HAP-1 (cell line): Measurements from ENCODE around the gene C20orf204.

Experiments
- DNase-seq, 2 experiments: peaks; one replicate each; pipeline ENCODE4 v3.0.0-alpha.2; 2016 to 2020; ENCODE audit warnings: low spot score in 2 of 2
- H3K27me3 ChIP-seq: fragments of 250-450 bp; sonication (Bioruptor Pico); 2 replicates; pipeline ENCODE4 v1.5.1; 2020; ENCODE audit warnings: low read depth, mild to moderate bottlenecking, moderate library complexity
- H3K36me3 ChIP-seq: fragments of 250-450 bp; sonication (Bioruptor Pico); replicated peaks from 2 replicates; pipeline ENCODE4 v1.5.1; 2020; ENCODE audit warnings: mild to moderate bottlenecking
- H3K4me1 ChIP-seq: fragments of 250-450 bp; sonication (Bioruptor Pico); 2 replicates; pipeline ENCODE4 v1.5.1; 2020; ENCODE audit warnings: mild to moderate bottlenecking
- H3K4me3 ChIP-seq: fragments of 250-450 bp; sonication (Bioruptor Pico); 2 replicates; pipeline ENCODE4 v1.5.1; 2020; ENCODE audit warnings: mild to moderate bottlenecking, moderate library complexity
- H3K9me3 ChIP-seq: fragments of 250-450 bp; sonication (Bioruptor Pico); 2 replicates; pipeline ENCODE4 v1.5.1; 2020; ENCODE audit warnings: mild to moderate bottlenecking, moderate library complexity
- in situ Hi-C: fragments of 300-500 bp; cut with MboI; formaldehyde crosslinking; loops from 3 replicates; pipeline ENCODE4 v1.14.3; 2020; ENCODE audit warnings: low sequenced_read_pairs, inconsistent platforms, mixed read lengths

C20orf204 gene

DNA sequence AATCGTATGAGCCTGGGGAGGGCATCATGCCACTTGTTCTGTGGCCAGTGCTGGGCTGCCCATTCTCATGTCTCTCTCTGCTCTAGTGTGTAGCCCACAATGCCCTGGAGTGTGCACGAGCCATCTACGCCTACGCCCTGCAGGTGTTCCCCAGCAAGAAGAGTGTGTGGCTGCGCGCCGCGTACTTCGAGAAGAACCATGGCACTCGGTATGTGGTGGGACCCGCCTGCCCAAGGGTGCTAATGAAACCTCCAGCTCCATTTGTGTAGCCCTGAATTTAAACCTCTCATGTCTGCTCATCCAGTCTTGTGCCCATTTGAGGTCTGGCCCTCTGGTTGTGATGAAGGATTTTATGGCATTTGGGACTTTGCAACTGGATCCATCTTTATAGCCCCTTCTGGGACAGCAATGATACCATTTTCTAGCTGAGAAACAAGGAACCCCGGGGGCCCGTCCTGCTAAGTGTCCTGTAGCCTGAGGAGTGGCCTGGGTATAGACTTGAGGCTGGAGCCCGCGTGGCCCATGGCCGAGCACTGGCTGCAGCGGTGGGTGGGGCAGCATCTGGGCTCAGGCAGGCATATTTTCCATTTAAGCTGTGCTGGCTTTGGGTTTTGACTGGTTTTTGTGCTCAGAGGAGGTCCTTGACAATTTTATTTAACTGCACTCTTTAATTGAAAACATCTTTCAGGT is 13.2 kb upstream of the C20orf204 start:
- Histone ChIP-seq H3K4me1 (no peaks in the 10 kb centered on the region), H3K36me3 (peaks cover 82% of the 10 kb centered on the region), H3K9me3 (no peaks in the 10 kb centered on the region), H3K27me3 (no peaks in the 10 kb centered on the region), H3K4me3 (no peak overlapping the region)
- in situ Hi-C loops: no loop called here
- no peak for DNase-seq

GRCh38 chr20:64023361-64024140 is 12.4 kb upstream of the C20orf204 start:
- no peaks in the 10 kb centered on the region for H3K9me3 ChIP-seq
- H3K4me1 ChIP-seq: no peaks in the 10 kb centered on the region
- H3K27me3 ChIP-seq: no peaks in the 10 kb centered on the region
- in situ Hi-C loops: no loop called here
- H3K4me3 ChIP-seq: no peak overlapping the region
- DNase-seq: no peak
- peaks cover 83% of the 10 kb centered on the region for H3K36me3 ChIP-seq

DNA sequence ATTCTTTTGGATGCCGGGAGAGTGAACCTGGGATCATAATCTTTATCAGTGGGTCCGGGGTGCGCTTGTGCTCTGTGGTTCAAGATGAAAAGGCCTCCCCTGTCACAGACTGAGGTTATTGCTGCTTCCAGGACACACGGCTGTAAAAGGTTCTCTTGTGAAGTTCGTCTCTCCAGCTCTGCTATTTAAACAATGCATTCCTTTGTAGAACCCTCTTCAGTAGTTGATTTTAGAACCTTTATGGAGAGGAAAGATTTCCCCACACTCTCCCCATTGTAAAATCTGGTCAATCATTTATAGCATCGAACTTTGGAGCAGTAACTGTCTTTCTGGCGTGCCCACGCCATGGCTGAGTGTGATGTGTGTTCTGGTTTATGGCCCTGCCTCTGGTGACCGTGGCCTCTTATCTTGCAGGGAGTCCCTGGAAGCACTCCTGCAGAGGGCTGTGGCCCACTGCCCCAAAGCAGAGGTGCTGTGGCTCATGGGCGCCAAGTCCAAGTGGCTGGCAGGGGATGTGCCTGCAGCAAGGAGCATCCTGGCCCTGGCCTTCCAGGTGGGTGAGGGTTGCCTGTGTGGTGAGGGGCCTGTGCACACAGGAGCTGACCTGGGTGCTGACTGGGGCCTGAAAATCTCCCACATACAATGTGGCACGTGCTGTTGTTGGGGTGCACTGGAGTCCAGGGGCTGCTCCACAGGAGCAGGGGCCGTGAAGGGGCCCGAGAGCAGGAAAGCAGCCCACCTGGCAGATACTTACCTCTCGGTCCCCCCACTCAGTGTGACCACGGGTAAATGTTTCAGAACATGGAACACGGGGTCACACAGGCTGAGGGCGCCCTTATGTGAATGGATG is 11.6 kb upstream of the C20orf204 start:
- Histone ChIP-seq H3K4me1 (no peaks in the 10 kb centered on the region), H3K27me3 (no peaks in the 10 kb centered on the region), H3K9me3 (no peaks in the 10 kb centered on the region), H3K4me3 (no peak overlapping the region), H3K36me3 (peaks cover 84% of the 10 kb centered on the region)
- DNase-seq: no peak
- in situ Hi-C loops: no loop called here

DNA sequence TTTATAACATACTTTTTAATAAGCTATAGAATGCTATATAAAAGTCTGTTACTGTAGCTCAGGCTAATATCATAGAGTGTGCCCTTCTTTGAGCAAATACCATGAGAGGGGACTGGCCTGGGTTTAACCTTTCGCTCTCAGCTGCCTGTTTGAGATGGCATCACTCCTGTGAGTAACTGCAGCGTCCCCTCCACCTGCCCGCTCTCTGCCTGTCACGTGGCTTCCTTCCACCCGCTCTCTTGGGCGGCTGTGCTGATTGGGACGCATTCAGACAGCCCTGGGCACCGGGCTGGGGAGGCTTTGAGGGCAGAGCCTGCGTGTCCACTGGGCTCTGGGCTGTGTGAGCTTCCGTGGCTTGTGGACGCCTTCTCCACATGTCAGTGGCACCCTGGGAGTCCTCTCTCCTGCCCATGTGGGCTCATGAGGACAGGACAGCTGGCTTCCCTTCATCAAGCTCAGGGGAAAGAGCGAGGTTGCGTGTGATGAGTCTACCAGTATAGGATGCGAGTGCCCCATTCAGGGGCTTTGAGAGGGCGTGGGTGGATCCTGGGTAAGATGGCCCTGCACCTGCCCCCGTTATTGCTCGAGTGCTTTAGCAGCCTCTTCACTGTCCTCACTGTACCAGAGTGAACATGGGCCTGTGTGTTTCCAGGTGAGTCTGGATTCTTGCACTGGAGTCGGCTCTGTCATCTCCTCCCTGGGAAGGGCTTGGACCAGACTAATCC is 10.7 kb upstream of the C20orf204 start:
- no peaks in the 10 kb centered on the region for H3K27me3 ChIP-seq
- H3K9me3 ChIP-seq: no peaks in the 10 kb centered on the region
- H3K4me1 ChIP-seq: no peaks in the 10 kb centered on the region
- DNase-seq: no peak
- in situ Hi-C loops: no loop called here
- H3K36me3 ChIP-seq: peaks cover 83% of the 10 kb centered on the region
- H3K4me3 ChIP-seq: no peak overlapping the region

GRCh38 chr20:64025826-64026412 is 10.1 kb upstream of the C20orf204 start:
- Histone ChIP-seq H3K4me1 (no peaks in the 10 kb centered on the region), H3K27me3 (no peaks in the 10 kb centered on the region), H3K4me3 (no peak overlapping the region), H3K9me3 (no peaks in the 10 kb centered on the region), H3K36me3 (peaks cover 85% of the 10 kb centered on the region)
- DNase-seq: no peak
- in situ Hi-C loops: no loop called here

DNA sequence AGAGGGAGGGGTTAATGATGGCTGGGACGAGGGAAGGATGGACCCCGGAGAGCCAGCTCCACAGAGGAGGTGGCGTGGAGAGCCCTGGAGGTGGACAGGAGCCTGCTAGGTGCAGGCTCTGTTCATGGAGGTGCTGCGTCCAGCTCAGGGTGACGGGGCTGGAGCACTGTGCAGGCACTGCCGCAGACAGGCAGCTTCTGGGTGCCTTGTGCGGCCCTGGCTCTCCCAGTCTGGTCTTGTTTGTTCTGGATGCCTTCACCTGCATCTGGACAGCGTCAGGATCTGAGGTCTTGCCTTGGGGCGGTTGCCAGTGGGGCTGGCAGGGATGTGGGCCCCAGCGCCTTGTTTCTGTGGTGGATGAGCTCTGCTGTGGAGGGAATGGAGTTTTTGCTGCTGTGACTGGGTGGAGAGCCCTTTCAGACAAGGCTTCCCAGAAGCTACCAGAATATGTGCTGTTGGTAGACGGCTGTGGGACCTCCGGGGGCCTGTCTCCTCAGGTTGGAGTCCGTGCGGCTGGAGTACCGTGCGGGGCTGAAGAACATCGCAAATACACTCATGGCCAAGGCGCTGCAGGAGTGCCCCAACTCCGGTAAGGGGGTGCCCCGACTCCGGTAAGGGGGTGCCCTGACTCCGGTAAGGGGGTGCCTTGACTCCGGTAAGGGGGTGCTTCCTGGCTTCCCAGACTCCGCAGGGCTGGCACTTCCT is 7.8 kb upstream of the C20orf204 start:
- no peak for DNase-seq
- Histone ChIP-seq H3K4me1 (no peaks in the 10 kb centered on the region), H3K9me3 (no peaks in the 10 kb centered on the region), H3K27me3 (no peaks in the 10 kb centered on the region), H3K4me3 (no peak overlapping the region), H3K36me3 (peaks cover 74% of the 10 kb centered on the region)
- in situ Hi-C loops: no loop called here

DNA sequence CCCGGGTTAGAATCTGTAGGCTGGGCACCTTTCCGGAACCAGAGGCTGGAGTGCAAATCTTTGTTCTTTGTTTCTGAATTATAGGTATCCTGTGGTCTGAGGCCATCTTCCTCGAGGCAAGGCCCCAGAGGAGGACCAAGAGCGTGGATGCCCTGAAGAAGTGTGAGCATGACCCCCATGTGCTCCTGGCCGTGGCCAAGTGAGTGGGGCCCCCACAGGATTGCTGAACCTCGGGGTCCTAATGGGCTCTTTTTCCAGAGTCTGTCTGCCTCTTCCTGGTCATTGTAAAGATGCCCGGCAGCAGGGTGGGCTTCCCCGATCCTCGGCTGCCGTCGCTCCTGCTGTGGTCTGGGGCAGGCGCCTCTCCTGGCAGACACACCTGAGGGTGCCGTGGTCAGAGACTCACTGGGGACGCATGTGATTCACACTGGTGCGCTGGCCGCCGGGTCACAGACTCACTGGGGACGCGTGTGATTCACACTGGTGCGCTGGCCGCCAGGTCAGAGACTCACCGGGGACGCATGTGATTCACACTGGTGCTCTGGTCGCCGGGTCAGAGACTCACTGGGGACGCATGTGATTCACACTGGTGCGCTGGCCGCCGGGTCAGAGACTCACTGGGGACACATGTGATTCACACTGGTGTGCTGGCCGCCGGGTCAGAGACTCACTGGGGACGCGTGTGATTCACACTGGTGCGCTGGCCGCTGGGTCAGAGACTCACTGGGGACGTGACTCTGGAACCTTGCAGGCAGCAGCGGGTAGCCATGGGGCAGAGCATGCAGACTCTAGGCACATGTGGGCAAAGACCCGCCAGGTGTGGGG is 6.5 kb upstream of the C20orf204 start:
- no peak for DNase-seq
- Histone ChIP-seq H3K4me3 (no peak overlapping the region), H3K27me3 (no peaks in the 10 kb centered on the region), H3K4me1 (no peaks in the 10 kb centered on the region), H3K9me3 (no peaks in the 10 kb centered on the region), H3K36me3 (peaks cover 66% of the 10 kb centered on the region)
- in situ Hi-C loops: no loop called here

DNA sequence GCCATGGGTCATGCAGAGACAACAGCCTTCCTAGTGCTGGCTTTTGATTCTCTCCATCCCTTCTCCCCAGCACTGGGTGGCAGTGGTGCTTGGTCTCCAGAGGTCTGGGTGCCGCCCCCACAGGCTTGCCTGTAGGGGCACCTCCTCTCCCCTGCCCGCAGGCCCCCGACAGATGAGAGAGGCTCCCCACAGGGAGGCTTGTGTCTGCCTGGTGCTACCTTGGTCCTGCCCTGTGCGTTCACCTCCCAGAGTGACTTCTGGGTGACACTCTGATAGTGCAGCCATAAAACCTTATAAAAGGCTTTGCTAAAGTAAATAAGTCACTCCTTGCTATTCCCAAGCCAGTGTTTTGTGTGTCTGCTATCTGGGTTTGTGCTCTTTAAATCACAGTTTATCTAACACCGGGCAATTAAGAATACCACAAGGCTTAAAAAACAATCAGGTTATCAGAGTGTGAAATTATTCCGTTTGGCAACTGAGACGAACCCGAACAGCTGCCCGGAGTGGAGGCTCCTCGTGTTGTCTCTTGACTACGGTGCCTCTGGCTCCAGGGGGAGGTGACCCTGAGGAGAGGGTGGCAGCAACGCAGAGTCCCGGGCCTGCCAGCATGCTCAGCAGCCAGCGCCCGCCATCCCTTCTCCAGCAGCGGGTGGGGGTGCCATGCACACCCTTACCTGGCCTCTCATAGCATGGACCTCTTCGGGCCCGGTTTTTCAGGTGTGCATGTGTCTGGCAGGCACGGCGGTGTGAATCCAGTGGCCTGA is 5.4 kb upstream of the C20orf204 start:
- Histone ChIP-seq H3K4me1 (no peaks in the 10 kb centered on the region), H3K36me3 (peaks cover 55% of the 10 kb centered on the region), H3K4me3 (no peak overlapping the region), H3K27me3 (no peaks in the 10 kb centered on the region), H3K9me3 (no peaks in the 10 kb centered on the region)
- no peak for DNase-seq
- in situ Hi-C loops: no loop called here

- Histone ChIP-seq H3K9me3 (no peaks in the 10 kb centered on the region), H3K4me1 (no peaks in the 10 kb centered on the region), H3K4me3 (no peak overlapping the region), H3K36me3 (peaks cover 42% of the 10 kb centered on the region), H3K27me3 (no peaks in the 10 kb centered on the region)
- no peak for DNase-seq
- in situ Hi-C loops: no loop called here
Observed at GRCh38 chr20:64031822-64032314, 4.1 kb upstream of the C20orf204 start.

DNA sequence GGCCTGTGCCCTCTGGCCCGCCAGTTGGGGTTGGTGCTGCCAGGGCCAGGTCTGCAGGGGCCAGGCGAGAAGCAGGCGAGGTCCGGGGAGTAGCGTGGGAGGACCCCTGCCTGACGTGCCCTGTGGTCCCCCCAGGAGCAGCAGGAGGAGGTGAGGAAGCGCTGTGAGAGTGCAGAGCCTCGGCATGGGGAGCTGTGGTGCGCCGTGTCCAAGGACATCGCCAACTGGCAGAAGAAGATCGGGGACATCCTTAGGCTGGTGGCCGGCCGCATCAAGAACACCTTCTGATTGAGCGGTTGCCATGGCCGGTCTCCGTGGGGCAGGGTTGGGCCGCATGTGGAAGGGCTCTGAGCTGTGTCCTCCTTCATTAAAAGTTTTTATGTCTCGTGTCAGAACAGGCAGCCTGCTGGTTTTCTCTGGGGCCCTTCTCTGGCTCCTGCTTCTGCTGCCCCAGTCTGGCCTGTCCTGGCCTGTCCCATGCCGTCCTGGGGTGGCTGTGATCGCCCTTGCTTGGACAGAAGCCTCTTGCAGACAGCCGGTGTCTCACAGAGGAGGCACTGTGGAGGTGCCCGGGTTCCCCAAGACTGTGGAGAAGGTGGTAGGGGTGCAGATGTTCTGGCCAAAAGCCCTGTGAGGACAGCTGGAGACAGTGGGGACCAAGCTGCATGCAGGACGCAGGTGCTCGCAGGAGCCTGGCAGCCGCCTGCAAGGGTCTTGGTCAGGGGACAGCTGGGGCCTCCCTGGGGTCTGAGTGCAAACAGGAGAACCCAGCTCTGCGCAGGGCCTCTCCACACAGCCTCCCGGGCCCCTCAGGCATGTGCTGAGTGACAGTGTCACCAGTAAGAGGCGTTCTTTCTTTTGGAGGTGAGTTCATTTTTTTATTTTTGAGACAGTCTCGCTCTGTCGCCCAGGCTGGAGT is 3.0 kb upstream of the C20orf204 start:
- no peaks in the 10 kb centered on the region for H3K27me3 ChIP-seq
- in situ Hi-C loops: no loop called here
- H3K4me3 ChIP-seq: no peak overlapping the region
- DNase-seq: no peak
- H3K4me1 ChIP-seq: no peaks in the 10 kb centered on the region
- H3K9me3 ChIP-seq: no peaks in the 10 kb centered on the region
- H3K36me3 ChIP-seq: peaks cover 31% of the 10 kb centered on the region
